Subcutaneous adipose tissue (tissue), 4 donors: Measurements from ENCODE around the gene SCN8A. TPM values are rescaled to one million over a fixed set of nuclear protein-coding genes. Genes with fewer than 3 reads are reported as not detected.

Experiments
- CTCF ChIP-seq: fragments of 450-650 bp; IDR thresholded peaks from one replicate; pipeline ENCODE4 v1.5.1; 2016; ENCODE audit warnings: low read depth, mild to moderate bottlenecking, control low read depth, antibody characterized with exemption, moderate library complexity
- total RNA-seq, 4 donors: library from RNA; depleted of rRNA; stranded (reverse); fragments of >200 nt; gene quantifications; one replicate each; pipeline ENCODE4 v1.1.0, GENCODE V29; 2016

Gene SCN8A
- total RNA-seq, 4 donors from 2014 or later = 0.19 to 1.2 (median 0.68) TPM

- no peak for TF ChIP-seq CTCF
Observed at GRCh38 chr12:51845482-51845881, 254.4 kb downstream of the SCN8A start.

GRCh38 chr12:51846271-51846691, 255.2 kb downstream of the SCN8A start:
- no peak for TF ChIP-seq CTCF

GRCh38 chr12:51846911-51847642, 256.0 kb downstream of the SCN8A start:
- TF ChIP-seq CTCF = no peak

- TF ChIP-seq CTCF = no peak
Observed at GRCh38 chr12:51847643-51848325, 256.8 kb downstream of the SCN8A start.

GRCh38 chr12:51848326-51848727, 257.3 kb downstream of the SCN8A start, which contains the start of gene FIGNL2:
FIGNL2 (minus strand) TSS chr12:51848718; CDS start chr12:51822413, 26,305 bp downstream.
- no peak for TF ChIP-seq CTCF

- TF ChIP-seq CTCF = no peak
Observed at GRCh38 chr12:51848841-51849735, 258.1 kb downstream of the SCN8A start.
